Right renal cortex interstitium (tissue), 3 donors: Measurements from ENCODE around the gene OCLN. TPM values are rescaled to one million over a fixed set of nuclear protein-coding genes. Genes with fewer than 3 reads are reported as not detected.
"Not testable (repeated sequence)": the region's sequence is repeated elsewhere in the genome, so short reads cannot be mapped to it uniquely, and the experiment has no call there.

Source experiments
- DNase-seq, 3 donors: peaks; one replicate each; pipeline ENCODE4 v3.0.0-alpha.2; 2013; ENCODE audit warnings: low read depth in 3 of 3, low spot score in 2 of 3
- polyA plus RNA-seq, 3 donors: library from polyadenylated mRNA; unstranded; fragments of 120-200 nt; gene quantifications; one replicate each; pipeline ENCODE4 v1.2.1, GENCODE V29; 2013; ENCODE audit not compliant: insufficient read length in 3 of 3

Gene OCLN, protein sequence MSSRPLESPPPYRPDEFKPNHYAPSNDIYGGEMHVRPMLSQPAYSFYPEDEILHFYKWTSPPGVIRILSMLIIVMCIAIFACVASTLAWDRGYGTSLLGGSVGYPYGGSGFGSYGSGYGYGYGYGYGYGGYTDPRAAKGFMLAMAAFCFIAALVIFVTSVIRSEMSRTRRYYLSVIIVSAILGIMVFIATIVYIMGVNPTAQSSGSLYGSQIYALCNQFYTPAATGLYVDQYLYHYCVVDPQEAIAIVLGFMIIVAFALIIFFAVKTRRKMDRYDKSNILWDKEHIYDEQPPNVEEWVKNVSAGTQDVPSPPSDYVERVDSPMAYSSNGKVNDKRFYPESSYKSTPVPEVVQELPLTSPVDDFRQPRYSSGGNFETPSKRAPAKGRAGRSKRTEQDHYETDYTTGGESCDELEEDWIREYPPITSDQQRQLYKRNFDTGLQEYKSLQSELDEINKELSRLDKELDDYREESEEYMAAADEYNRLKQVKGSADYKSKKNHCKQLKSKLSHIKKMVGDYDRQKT
- 10 to 100 TPM; 40.8 to 46.1 (median 45.0) TPM for polyA plus RNA-seq

DNA sequence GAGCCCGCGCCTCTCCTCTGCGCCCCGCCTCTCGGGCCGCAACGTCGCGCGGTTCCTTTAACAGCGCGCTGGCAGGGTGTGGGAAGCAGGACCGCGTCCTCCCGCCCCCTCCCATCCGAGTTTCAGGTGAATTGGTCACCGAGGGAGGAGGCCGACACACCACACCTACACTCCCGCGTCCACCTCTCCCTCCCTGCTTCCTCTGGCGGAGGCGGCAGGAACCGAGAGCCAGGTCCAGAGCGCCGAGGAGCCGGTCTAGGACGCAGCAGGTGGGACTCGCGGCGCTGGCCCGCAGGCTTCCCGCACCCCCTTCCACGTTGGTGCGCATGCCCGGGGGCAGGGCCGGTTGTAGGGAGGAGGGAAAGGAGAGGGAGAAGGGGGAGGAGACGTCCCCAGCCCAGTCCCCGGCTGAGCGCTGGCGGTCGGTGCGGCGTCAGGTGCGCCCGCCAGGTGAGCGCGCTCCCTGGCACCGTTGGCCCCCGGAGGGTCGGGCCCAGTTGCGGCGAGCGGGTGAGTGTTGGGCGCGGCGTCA is at the start of gene OCLN:
Gene OCLN, plus strand, starts transcription at position 400 of the 532 bp plus-strand sequence. CDS start 11,455 bp downstream, outside the sequence.
- peak in 2 of 3 donors; percentile 44 to 53 for DNase-seq

GRCh38 chr5:69444127-69444754 is 48.3 kb upstream of the OCLN start:
- DNase-seq: no peak

GRCh38 chr5:69449511-69449910 is 43.1 kb upstream of the OCLN start:
- DNase-seq: no peak

GRCh38 chr5:69450116-69450515 is 42.5 kb upstream of the OCLN start:
- DNase-seq: no peak

GRCh38 chr5:69450527-69450926 is 42.1 kb upstream of the OCLN start:
- DNase-seq: not testable (repeated sequence)

DNA sequence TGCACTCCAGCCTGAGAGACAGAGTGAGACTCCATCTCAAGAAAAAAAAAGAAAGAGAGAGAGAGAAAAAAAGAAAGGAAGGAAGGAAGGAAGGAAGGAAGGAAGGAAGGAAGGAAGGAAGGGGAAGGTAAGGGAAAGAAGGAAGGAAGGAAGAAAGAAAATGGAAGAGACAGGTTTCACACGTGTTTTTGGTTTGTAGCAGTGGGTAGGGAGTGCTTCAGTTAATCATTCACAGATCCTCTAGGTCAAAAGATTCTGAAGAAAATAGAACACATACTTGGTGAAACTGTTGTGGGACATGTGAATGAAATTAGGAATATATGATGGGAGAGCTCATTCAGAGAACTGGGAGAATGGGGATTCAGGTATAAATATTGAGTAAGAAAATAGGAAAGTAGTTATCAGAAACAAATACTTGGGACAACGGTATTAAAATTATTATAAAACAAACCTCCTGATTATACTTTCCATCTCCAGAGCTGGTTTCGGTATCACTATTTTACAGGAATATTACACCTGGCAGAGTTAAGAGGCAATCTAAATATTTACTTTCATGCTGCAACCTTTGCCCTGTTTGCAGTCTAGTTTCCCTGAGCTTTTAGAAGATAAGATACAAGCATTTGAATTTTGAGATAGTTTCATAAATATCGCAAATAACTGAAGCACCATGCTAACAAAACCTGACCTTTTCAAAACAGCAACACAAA is 40.5 kb upstream of the OCLN start:
- no peak for DNase-seq

- DNase-seq: not testable (repeated sequence)
These were observed 39.1 kb upstream of the OCLN start for GRCh38 chr5:69453487-69453886.

DNA sequence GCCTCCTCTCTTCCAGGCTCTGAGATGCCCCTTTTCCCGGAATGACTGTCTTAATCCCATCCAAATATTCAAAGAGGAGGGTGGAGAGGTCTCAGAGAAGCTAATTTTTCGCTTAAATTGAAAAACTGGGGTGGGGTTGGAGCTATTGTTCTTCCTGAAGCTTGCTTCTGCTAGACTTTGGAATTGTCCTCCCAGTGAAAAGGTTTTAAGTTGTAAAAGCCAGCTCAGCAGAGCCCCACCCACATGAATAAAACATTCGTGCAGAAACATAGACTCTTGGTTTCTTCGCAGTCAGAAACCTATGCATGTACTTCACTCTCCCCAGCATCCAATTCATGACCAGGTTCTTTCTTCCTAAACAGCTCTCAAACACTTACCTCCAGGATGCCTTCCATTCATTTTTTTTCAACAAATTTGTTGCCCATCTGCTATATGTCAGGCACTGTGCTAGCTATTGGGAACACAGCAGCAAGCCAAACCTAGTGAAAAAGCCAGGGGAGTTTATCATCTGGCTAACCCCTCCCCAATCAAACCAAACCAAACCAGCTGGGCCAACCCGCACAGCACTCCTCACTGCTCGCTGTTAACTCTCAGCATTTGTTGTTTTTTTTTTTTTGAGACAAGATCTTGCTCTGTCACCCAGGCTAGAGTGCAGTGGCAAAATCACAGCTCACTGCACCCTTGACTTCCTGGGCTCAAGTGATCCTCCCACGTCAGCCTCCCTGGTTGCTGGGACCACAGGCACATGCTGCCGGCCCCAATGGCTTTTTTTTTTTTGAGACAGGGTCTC is 37.9 kb upstream of the OCLN start:
- DNase-seq: no peak

- not testable (repeated sequence) for DNase-seq
These were observed 37.1 kb upstream of the OCLN start for GRCh38 chr5:69455428-69455988.

DNA sequence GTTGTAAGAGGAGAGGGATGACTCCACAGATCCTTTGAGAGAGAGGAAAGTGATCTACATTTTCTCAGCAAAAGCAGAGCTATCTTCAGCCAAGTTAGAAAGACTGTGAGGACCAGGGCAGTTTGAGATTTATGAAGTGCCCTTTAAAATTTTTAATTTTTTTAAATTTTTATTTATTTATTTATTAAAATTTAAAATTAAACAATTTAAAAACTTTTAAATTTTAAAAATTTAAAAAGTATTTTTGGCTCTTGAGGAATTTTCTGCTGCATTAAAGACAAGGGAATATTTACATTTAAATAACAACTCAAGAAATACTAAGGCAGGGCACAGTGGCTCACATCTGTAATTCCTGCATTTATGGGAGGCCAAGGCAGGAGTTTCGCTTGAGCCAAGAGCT is 30.4 kb upstream of the OCLN start:
- no peak for DNase-seq

DNA sequence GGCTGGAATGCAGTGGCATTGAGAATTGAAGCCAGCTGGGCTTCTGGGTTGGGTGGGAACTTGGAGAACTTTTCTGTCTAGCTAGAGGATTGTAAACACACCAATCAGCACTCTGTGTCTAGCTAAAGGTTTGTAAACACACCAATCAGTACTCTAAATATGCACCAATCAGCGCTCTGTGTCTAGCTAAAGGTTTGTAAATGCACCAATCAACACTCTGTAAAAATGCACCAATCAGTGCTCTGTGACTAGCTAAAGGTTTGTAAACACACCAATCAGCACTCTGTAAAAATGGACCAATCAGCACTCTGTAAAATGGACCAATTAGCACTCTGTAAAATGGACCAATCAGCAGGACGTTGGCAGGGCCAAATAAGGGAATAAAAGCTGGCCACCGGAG is 26.2 kb upstream of the OCLN start:
- DNase-seq: not testable (repeated sequence)

DNA sequence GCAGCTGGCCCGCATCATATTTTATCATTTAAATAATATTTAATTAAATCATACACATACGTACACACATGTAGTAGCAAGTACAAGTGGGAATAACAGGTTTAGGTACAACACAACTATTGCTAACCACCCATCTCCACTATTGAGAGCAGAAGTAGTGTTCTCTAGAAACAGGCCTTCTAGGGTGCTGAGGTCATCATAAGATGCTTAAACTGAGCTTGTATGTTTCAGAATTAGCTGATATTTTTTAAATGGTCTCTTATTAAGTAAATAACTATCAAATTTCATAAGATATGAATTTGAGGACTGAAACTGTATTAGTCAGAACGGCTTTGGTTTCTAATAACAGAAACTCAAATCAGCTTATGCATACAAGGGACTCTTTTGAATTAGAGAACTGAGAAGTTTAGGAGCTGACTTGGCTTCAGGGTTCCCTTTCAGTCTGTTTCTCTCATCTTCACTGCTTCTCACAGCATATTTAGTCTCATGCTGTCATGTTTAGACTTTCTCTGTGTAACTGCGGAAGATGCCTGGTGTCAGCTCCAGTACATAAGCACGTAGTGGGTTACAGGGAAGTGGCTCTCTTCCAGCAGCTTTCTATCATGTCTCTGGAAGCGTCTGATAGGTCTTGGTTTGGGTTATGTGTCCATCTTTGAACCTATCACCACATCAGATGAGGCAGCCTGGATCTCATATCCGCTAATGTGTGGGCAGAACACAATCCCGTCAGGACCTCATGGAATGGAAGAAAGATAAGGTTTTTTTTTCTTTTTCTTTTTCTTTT is 25.0 kb upstream of the OCLN start:
- no peak for DNase-seq

DNA sequence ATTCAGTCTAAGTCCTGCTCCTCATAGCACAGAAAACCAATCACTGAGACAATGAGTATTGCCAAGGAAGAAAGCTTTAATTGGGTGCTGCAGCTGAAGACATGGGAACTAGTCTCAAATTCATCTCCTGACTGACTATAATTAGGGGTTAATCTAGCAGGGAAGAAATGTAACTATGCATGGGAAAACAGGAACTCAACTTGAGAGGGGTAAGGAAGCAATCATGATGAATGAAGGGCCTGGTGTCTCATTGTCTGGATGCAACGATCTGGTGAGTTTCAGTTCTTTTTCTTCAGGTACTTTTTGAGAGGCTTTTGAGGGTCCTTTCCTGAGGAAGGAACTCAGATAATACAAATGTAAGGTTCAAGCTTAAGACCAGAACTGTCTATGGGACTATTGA is 24.0 kb upstream of the OCLN start:
- no peak for DNase-seq

DNA sequence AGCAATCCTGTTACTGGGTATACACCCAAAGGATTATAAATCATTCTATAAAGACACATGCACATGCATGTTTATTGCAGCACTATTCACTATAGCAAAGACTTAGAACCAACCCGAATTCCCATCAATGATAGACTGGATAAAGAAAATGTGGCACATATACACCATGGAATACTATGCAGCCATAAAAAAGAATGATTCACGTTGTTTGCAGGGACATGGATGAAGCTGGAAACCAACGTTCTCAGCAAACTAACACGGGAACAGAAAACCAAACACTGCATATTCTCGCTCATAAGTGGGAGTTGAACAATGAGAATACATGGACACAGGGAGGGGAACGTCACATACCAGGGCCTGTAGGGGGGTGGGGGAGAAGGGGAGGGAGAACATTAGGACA is 21.1 kb upstream of the OCLN start:
- DNase-seq: not testable (repeated sequence)

DNA sequence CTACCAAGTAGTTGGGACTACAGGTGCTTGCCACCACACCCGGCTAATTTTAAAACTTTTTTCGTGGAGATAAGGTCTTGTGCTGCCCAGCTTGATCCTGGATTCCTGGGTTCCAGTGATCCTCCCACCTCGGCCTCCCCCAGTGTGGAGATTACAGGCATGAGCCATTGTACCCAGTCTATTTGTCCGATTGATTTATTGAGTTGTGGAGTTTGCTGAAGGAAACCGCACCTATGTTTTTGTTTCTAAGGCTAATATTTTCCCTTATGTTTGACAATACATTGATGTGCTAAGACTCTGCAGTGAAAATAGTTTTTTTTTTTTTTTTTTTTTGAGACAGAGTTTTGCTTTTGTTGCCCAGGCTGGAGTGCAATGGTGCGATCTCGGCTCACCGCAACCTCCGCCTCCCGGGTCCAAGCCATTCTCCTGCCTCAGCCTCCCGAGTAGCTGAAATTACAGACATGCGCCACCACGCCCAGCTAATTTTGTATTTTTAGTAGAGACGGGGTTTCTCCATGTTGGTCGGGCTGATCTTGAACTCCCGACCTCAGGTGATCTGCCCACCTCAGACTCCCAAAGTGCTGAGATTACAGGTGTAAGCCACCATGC is 20.0 kb upstream of the OCLN start:
- DNase-seq: not testable (repeated sequence)

GRCh38 chr5:69477170-69477569 is 15.4 kb upstream of the OCLN start:
- no peak for DNase-seq

GRCh38 chr5:69478296-69478695 is 14.3 kb upstream of the OCLN start:
- not testable (repeated sequence) for DNase-seq

DNA sequence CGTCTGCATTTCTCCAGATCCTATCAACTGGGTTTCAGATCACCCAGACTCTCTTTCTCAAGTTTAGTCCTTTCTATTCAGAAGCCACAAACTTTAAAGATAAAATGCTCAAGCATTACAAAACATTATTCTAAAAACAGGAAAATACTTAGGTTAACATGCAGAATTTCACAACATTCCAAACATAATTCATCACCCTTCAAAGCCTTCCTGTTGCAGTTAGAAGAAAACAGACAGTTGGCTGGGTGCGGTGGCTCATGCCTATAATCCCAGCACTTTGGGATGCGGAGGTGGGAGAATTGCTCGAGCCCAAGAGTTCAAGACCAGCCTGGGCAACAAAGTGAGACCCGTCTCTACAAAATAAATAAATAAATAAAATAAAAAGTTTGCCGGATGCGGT is 7.7 kb upstream of the OCLN start:
- no peak for DNase-seq

DNA sequence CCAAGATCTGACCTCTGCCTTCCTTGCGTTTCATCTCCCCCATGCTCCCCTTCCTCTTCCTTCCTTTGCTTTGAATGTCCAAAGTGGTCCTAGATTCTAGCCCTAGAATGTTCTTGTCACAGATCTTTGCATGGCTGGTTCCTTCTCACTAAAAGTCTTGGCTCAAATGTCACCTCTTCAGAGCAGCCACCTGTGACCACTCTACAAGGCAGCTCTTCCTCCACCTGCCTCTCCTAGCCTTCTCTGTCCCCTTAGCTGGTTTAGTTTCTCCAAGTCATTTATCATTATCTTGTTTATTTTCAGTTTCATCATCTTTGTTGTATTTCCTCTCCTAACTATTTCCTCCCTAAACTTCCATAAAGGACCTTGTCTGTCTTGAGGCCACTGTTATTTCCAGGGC is 7.1 kb upstream of the OCLN start:
- no peak for DNase-seq
